Ovary (tissue), 9 donors: ENCODE measurements around the gene WWOX. TPM values are rescaled to one million over a fixed set of nuclear protein-coding genes. Genes with fewer than 3 reads are reported as not detected.

ENCODE experiments used
- DNase-seq, 5 donors: peaks; one replicate each; pipeline ENCODE4 v3.0.0-alpha.2; 2019 to 2020
- H3K27ac ChIP-seq, 2 donors: fragments of 200-600 bp; one replicate each; pipeline versions ENCODE4 v1.5.1 to v1.8.0; 2019 to 2022
- H3K27me3 ChIP-seq: fragments of 200-600 bp; one replicate; pipeline ENCODE4 v1.8.0; 2022
- H3K36me3 ChIP-seq: fragments of 200-600 bp; sonication (generic); one replicate; pipeline ENCODE4 v1.5.1; 2019
- H3K4me1 ChIP-seq: one replicate; pipeline ENCODE4 v1.8.1; 2013; ENCODE audit warnings: mild to moderate bottlenecking, moderate library complexity; ENCODE audit not compliant: insufficient read depth
- H3K4me3 ChIP-seq: fragments of 200-600 bp; sonication (generic); one replicate; pipeline ENCODE4 v1.5.1; 2017
- H3K9me3 ChIP-seq, 2 donors: fragments of 200-600 bp in 1 of 2; sonication (generic) in 1 of 2; one replicate each; pipeline versions ENCODE4 v1.5.1 to v1.8.1; 2013 to 2019; ENCODE audit warnings: mild to moderate bottlenecking in 1 of 2, moderate library complexity in 1 of 2
- EP300 ChIP-seq: sonication (generic); formaldehyde crosslinking; IDR thresholded peaks from one replicate; pipeline ENCODE4 v1.6.1; 2017; ENCODE audit warnings: antibody characterized with exemption
- POLR2A ChIP-seq: fragments of 450-650 bp; IDR thresholded peaks from one replicate; pipeline ENCODE4 v1.6.1; 2017; ENCODE audit warnings: antibody characterized with exemption, mild to moderate bottlenecking, moderate library complexity
- WGBS, 3 donors: extraction: QIAGEN DNeasy Blood & Tissue Kit in 1 of 3; methylation state at CpG; one replicate each; pipeline versions ENCODE4 v1.1.5 to v1.1.7; 2013 to 2017; 5-methylcytosine and 5-hydroxymethylcytosine counted together
- intact Hi-C, 4 donors: fragments of 100-400 bp; cut with DNase I; formaldehyde crosslinking; loops; one replicate each; pipeline versions ENCODE4 v1.11.0 to v1.15.1; 2022 to 2023
- polyA plus RNA-seq, 2 donors: library from polyadenylated mRNA; stranded (reverse); fragments of 200-250 nt in 1 of 2; fragments of 350-450 nt in 1 of 2; fragmentation: Illumina TruSeq in 1 of 2; extraction: RNeasy Lipid Tissue Mini Kit (QIAGEN cat#74804) in 1 of 2; gene quantifications; one replicate each; pipeline ENCODE4 v1.2.3, GENCODE V29; 2013 to 2014
- total RNA-seq, 7 donors: library from RNA; depleted of rRNA in 2 of 7; stranded (reverse); fragments of >200 nt in 2 of 7; fragmentation: NEBNext Ultra II Directional in 3 of 7; extraction: Animal tissue kit (Norgen Biotek cat#: 25700) in 3 of 7; gene quantifications; one replicate each; pipeline versions ENCODE4 v1.1.0 to v1.2.4, GENCODE V29; 2016 to 2023
- TF ChIP-seq, protein P1 (sequence below), 3 donors: fragments of 450-650 bp in 2 of 3; fragments of 200-600 bp in 1 of 3; IDR thresholded peaks; one replicate each; pipeline versions ENCODE4 v1.5.1 to v1.8.0; 2016 to 2022; ENCODE audit warnings: antibody characterized with exemption in 3 of 3, mild to moderate bottlenecking in 1 of 3
- donor health status: DM: no; HTN: no; CAD: no; lungs with moderate emphysema.
- donor health status: DM: no; HTN: no; CAD: no.
- donor health status: Bipolar disorder and iron deficiency.
- donor health status: DM: yes; HTN: yes; CAD: no.
- donor health status: DM: no; HTN: no; CAD: no.
- donor health status: DM: yes; HTN: yes; CAD: no.

The WWOX gene
- total and polyA plus RNA-seq, 9 donors = 11.0 to 40.5 (median 25.2) TPM

DNA sequence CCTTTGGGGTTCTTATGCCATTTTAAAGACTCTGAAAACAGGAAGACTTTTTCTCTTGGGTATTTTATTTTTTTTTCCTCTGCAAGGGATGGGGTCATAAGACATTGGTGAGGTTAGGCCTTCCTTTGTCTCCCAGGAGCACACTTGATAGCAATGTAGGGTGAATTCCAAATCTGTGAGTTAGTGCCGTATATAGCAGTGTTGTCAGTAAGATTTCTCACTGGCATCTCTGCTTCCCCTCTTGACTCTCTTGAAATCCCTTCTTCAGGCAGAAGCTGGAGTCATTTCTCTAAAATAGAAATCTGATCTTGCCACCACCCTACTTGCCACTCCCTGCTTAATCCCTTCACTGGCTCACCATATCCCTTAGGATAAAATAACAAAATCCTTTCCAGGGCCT, 529.7 kb downstream of the WWOX start:
- Histone ChIP-seq H3K4me3 (no peak overlapping the region), H3K9me3 (no peaks in the 10 kb centered on the region), H3K27me3 (no peaks in the 10 kb centered on the region), H3K36me3 (no peaks in the 10 kb centered on the region), H3K27ac (no peak overlapping the region), H3K4me1 (peaks cover 3% of the 10 kb centered on the region)
- intact Hi-C loops = no loop called here
- DNase-seq = no peak
- TF ChIP-seq POLR2A (no peak), EP300 (no peak)
- TF ChIP-seq, protein P1, sequence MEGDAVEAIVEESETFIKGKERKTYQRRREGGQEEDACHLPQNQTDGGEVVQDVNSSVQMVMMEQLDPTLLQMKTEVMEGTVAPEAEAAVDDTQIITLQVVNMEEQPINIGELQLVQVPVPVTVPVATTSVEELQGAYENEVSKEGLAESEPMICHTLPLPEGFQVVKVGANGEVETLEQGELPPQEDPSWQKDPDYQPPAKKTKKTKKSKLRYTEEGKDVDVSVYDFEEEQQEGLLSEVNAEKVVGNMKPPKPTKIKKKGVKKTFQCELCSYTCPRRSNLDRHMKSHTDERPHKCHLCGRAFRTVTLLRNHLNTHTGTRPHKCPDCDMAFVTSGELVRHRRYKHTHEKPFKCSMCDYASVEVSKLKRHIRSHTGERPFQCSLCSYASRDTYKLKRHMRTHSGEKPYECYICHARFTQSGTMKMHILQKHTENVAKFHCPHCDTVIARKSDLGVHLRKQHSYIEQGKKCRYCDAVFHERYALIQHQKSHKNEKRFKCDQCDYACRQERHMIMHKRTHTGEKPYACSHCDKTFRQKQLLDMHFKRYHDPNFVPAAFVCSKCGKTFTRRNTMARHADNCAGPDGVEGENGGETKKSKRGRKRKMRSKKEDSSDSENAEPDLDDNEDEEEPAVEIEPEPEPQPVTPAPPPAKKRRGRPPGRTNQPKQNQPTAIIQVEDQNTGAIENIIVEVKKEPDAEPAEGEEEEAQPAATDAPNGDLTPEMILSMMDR (IDR thresholded peaks at IDR 0.05) = no peak
- 0 to 51% (median 51%) methylated on average over 1 of the region's 1 CpG for WGBS, 3 donors

DNA sequence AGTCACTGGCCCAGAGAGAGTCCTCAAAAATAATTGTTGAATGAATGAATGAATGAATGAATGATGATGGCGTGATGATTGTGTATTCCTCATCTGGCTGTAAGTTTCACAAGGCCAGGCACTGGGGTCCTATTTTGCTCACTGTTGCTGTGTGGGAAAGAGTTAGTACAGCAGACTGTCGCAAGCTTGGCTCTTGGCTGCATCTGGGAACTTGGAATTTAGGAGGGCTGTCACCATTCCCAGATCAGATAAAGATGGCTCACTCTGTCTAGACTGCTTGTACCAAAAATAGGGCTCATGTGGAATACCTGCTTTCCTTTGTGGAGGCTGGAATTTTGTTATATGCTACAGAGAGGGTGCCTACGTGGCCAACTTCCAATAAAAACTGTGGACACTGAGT, 530.6 kb downstream of the WWOX start:
- intact Hi-C loops = no loop called here
- Histone ChIP-seq H3K36me3 (no peaks in the 10 kb centered on the region), H3K4me1 (peaks cover 3% of the 10 kb centered on the region), H3K9me3 (no peaks in the 10 kb centered on the region), H3K27me3 (no peaks in the 10 kb centered on the region), H3K27ac (no peak overlapping the region), H3K4me3 (no peak overlapping the region)
- TF ChIP-seq, protein P1 (IDR thresholded peaks at IDR 0.05) = no peak
- TF ChIP-seq POLR2A = no peak
- TF ChIP-seq EP300 = no peak
- DNase-seq = no peak
- whole genome bisulfite sequencing, 3 donors = 89 to 95% (median 91%) methylated on average over 3 of the region's 3 CpGs

DNA sequence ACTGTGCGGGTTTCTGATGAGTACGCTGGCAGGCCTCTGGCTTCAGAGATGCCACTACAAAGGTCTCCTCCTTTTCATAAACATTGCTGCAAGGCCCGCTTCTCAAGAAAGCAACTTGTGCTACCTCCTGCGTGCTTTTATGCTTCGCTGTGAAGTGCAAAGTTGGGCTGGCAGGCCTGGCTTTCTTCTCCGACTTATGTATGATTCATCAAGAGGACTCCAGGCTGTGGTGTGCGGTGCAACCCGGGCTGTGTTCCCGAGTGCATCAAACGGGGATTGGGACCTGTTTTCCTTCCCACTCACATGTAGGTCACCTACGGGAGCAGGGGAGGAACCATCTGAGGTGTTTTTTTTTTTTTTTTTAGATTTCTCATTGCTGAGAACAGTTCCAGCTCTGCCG, 534.1 kb downstream of the WWOX start:
- Histone ChIP-seq H3K27me3 (no peaks in the 10 kb centered on the region), H3K36me3 (no peaks in the 10 kb centered on the region), H3K4me3 (no peak overlapping the region), H3K4me1 (peaks cover 1% of the 10 kb centered on the region), H3K27ac (no peak overlapping the region), H3K9me3 (no peaks in the 10 kb centered on the region)
- TF ChIP-seq, protein P1 (IDR thresholded peaks at IDR 0.05) = no peak
- no peak for TF ChIP-seq POLR2A
- DNase-seq = no peak
- intact Hi-C loops = no loop called here
- 74 to 86% (median 86%) methylated on average over 12 of the region's 12 CpGs for WGBS, 3 donors

DNA sequence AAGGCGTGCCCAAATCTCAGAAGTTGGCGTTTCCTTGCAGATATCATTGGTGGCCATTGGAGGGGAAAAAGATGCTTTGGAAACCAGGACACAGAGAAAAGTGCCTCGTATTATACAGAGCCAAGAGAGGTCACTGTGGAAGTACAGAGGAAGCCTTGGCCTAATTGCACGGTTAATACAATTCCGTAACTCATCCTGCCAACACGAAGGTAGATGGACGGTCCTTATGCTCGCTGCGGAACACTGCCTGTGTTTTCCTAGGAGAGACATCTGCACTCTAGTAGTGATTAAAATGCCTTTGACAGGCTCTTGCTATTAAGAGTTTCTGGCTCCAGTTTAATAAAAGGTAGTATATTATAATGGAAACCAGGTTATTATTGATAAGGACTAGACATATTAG, 536.4 kb downstream of the WWOX start:
- H3K27me3 ChIP-seq = no peaks in the 10 kb centered on the region
- H3K4me1 ChIP-seq = no peaks in the 10 kb centered on the region
- no peak overlapping the region for H3K4me3 ChIP-seq
- intact Hi-C loops = no loop called here
- no peak for TF ChIP-seq EP300
- TF ChIP-seq, protein P1 (IDR thresholded peaks at IDR 0.05) = no peak
- no peak for TF ChIP-seq POLR2A
- no peak overlapping the region for H3K27ac ChIP-seq
- no peak for DNase-seq
- H3K9me3 ChIP-seq = no peaks in the 10 kb centered on the region
- no peaks in the 10 kb centered on the region for H3K36me3 ChIP-seq
- 90 to 95% (median 93%) methylated on average over 9 of the region's 9 CpGs for WGBS, 3 donors

DNA sequence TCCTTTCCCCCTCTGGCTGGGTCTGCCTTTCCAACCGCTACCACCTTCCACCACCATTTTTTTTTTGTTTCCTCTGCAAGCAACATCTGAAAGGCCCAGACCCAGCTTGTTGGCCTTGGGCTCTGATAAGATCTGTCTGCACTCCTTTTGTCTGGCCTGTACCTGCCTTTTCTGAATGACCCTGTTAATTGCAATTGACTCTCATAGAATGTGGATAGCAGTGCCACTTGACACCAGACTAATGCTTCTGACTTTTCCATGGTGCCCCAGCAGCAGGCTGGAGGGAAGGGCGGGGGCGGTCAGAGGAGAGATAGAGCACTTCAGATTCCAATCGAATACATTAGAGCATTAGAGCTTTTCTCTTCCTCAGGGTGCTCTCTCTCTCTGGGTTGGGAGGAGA, 538.9 kb downstream of the WWOX start:
- H3K9me3 ChIP-seq = no peaks in the 10 kb centered on the region
- no peaks in the 10 kb centered on the region for H3K27me3 ChIP-seq
- H3K36me3 ChIP-seq = no peaks in the 10 kb centered on the region
- intact Hi-C loops = no loop called here
- TF ChIP-seq POLR2A (no peak), EP300 (no peak)
- TF ChIP-seq, protein P1 (IDR thresholded peaks at IDR 0.05) = no peak
- no peak overlapping the region for H3K27ac ChIP-seq
- H3K4me3 ChIP-seq = no peak overlapping the region
- DNase-seq = no peak
- H3K4me1 ChIP-seq = no peaks in the 10 kb centered on the region
- 85 to 93% (median 89%) methylated on average over 4 of the region's 4 CpGs for WGBS, 3 donors
